ENCODE measurements around the gene RUNX1.

DNA sequence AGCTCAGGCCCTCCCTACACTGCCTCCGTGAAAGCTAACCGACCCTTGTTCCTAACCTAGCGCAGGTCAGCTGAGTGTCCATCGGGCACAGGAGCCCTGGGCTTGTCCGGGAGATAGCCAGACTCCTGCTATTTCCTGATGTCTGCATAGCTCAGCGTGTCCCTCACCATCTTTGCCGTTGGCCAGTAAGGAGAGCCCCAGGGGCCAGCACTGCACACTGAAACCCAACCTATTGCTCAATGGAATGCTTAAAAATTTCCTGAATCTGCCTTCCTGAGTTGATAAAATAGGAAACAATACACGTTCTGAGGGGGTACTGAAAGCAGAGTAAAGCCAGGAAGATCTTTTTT, 2.2 kb downstream of the RUNX1 start:
- TF ChIP-seq, protein P1, sequence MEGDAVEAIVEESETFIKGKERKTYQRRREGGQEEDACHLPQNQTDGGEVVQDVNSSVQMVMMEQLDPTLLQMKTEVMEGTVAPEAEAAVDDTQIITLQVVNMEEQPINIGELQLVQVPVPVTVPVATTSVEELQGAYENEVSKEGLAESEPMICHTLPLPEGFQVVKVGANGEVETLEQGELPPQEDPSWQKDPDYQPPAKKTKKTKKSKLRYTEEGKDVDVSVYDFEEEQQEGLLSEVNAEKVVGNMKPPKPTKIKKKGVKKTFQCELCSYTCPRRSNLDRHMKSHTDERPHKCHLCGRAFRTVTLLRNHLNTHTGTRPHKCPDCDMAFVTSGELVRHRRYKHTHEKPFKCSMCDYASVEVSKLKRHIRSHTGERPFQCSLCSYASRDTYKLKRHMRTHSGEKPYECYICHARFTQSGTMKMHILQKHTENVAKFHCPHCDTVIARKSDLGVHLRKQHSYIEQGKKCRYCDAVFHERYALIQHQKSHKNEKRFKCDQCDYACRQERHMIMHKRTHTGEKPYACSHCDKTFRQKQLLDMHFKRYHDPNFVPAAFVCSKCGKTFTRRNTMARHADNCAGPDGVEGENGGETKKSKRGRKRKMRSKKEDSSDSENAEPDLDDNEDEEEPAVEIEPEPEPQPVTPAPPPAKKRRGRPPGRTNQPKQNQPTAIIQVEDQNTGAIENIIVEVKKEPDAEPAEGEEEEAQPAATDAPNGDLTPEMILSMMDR (IDR thresholded peaks at IDR 0.05 in 2 of 3, conservative IDR thresholded peaks at IDR 0.05 in 1 of 3; ENCODE audit: control insufficient read depth in 2 of 3, extremely low read depth in 1 of 3, insufficient read depth in 1 of 3, low read depth in 3 of 3, low read length in 3 of 3) = no peak
- TF ChIP-seq CBX5 (IDR thresholded peaks at IDR 0.05; ENCODE audit: low read depth) (no peak), RFX5 (IDR thresholded peaks at IDR 0.05; ENCODE audit: low read depth, low read length) (no peak), TCF3 (IDR thresholded peaks at IDR 0.05; ENCODE audit: borderline replicate concordance, insufficient read depth, low read depth, low read length) (no peak), POLR2AphosphoS5 (IDR thresholded peaks at IDR 0.05; ENCODE audit: low read length) (no peak), SP1 (IDR thresholded peaks at IDR 0.05; ENCODE audit: low read depth, low read length) (no peak), EP300 (IDR thresholded peaks at IDR 0.05; ENCODE audit: borderline replicate concordance in 1 of 2, control insufficient read depth in 1 of 2, low read depth in 2 of 2, low read length in 2 of 2) (no peak), MEF2A (IDR thresholded peaks at IDR 0.05; ENCODE audit: insufficient read depth, low read depth, low read length) (no peak), CREB1 (IDR thresholded peaks at IDR 0.05; ENCODE audit: low read depth) (no peak), ASH2L (IDR thresholded peaks at IDR 0.05; ENCODE audit: borderline replicate concordance, low read depth) (no peak), CEBPB (IDR thresholded peaks at IDR 0.05; ENCODE audit: borderline replicate concordance in 1 of 2, low read depth in 2 of 2, low read length in 2 of 2) (no peak), NR2F1 (conservative IDR thresholded peaks at IDR 0.05) (no peak)
- TF ChIP-seq, protein P2, sequence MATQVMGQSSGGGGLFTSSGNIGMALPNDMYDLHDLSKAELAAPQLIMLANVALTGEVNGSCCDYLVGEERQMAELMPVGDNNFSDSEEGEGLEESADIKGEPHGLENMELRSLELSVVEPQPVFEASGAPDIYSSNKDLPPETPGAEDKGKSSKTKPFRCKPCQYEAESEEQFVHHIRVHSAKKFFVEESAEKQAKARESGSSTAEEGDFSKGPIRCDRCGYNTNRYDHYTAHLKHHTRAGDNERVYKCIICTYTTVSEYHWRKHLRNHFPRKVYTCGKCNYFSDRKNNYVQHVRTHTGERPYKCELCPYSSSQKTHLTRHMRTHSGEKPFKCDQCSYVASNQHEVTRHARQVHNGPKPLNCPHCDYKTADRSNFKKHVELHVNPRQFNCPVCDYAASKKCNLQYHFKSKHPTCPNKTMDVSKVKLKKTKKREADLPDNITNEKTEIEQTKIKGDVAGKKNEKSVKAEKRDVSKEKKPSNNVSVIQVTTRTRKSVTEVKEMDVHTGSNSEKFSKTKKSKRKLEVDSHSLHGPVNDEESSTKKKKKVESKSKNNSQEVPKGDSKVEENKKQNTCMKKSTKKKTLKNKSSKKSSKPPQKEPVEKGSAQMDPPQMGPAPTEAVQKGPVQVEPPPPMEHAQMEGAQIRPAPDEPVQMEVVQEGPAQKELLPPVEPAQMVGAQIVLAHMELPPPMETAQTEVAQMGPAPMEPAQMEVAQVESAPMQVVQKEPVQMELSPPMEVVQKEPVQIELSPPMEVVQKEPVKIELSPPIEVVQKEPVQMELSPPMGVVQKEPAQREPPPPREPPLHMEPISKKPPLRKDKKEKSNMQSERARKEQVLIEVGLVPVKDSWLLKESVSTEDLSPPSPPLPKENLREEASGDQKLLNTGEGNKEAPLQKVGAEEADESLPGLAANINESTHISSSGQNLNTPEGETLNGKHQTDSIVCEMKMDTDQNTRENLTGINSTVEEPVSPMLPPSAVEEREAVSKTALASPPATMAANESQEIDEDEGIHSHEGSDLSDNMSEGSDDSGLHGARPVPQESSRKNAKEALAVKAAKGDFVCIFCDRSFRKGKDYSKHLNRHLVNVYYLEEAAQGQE (IDR thresholded peaks at IDR 0.05; ENCODE audit: low read depth, low read length) = no peak

All from GM12878 (cell line).